HG02840 (cell line): ENCODE results near the gene ZDHHC1.
"Not testable (repeated sequence)": the region's sequence is repeated elsewhere in the genome, so short reads cannot be mapped to it uniquely, and the experiment has no call there.

Experiments
- ATAC-seq: cut with Tn5 transposase; IDR thresholded peaks from one replicate; pipeline ENCODE4 v1.9.1; 2021; ENCODE audit warnings: mild to moderate bottlenecking, moderate library complexity, moderate number of reproducible peaks; ENCODE audit not compliant: unreplicated experiment, low FRiP score

The ZDHHC1 gene

GRCh38 chr16:67378642-67379041 lies 37.6 kb downstream of the ZDHHC1 start:
- ATAC-seq, result no peak

GRCh38 chr16:67376012-67376411 lies 40.3 kb downstream of the ZDHHC1 start:
- not testable (repeated sequence) for ATAC-seq

- ATAC-seq, result no peak
Measured at GRCh38 chr16:67372664-67373063, 43.6 kb downstream of the ZDHHC1 start.

- ATAC-seq, result no peak
Measured at GRCh38 chr16:67370661-67371060, 45.6 kb downstream of the ZDHHC1 start.

- no peak for ATAC-seq
Measured at GRCh38 chr16:67364600-67365235, 51.6 kb downstream of the ZDHHC1 start.

- ATAC-seq, result no peak
Measured at GRCh38 chr16:67361038-67361437, 55.2 kb downstream of the ZDHHC1 start.

GRCh38 chr16:67359540-67360269 lies 56.6 kb downstream of the ZDHHC1 start:
- not testable (repeated sequence) for ATAC-seq

GRCh38 chr16:67357561-67357960 lies 58.7 kb downstream of the ZDHHC1 start:
- no peak for ATAC-seq

GRCh38 chr16:67356396-67356795 lies 59.9 kb downstream of the ZDHHC1 start:
- ATAC-seq, result no peak

- not testable (repeated sequence) for ATAC-seq
Measured at GRCh38 chr16:67352463-67352862, 63.8 kb downstream of the ZDHHC1 start.

- ATAC-seq, result no peak
Measured at GRCh38 chr16:67350324-67350723, 66.0 kb downstream of the ZDHHC1 start.

- no peak for ATAC-seq
Measured at GRCh38 chr16:67349172-67349571, 67.1 kb downstream of the ZDHHC1 start.

- no peak for ATAC-seq
Measured at GRCh38 chr16:67346341-67346740, 69.9 kb downstream of the ZDHHC1 start.

- ATAC-seq, result no peak
Measured at GRCh38 chr16:67345401-67345800, 70.9 kb downstream of the ZDHHC1 start.
